Measurements from ENCODE around the gene SPINK7. TPM values are rescaled to one million over a fixed set of nuclear protein-coding genes. Genes with fewer than 3 reads are reported as not detected.

Gene SPINK7
- total RNA-seq, 1 donor from 2014 or later, result not detected

GRCh38 chr5:148342371-148343045 lies 30.3 kb downstream of the SPINK7 start:
- Mint-ChIP-seq H3K4me1 (no peaks in the 10 kb centered on the region), H3K9me3 (no peaks in the 10 kb centered on the region), H3K4me3 (no peak overlapping the region), H3K27ac (ENCODE audit: unreplicated experiment) (no peak overlapping the region), H3K27me3 (ENCODE audit: low read depth) (no peaks in the 10 kb centered on the region), H3K36me3 (ENCODE audit: low read depth) (no peaks in the 10 kb centered on the region)
- no peak for DNase-seq (ENCODE audit: low read depth, low spot score)
- no peak for TF ChIP-seq CTCF (conservative IDR thresholded peaks at IDR 0.05)

GRCh38 chr5:148343046-148343407 lies 30.8 kb downstream of the SPINK7 start:
- no peaks in the 10 kb centered on the region for H3K4me1 Mint-ChIP-seq
- no peaks in the 10 kb centered on the region for H3K9me3 Mint-ChIP-seq
- H3K27ac Mint-ChIP-seq (ENCODE audit: unreplicated experiment), result no peak overlapping the region
- H3K36me3 Mint-ChIP-seq (ENCODE audit: low read depth), result no peaks in the 10 kb centered on the region
- no peak for TF ChIP-seq CTCF (conservative IDR thresholded peaks at IDR 0.05)
- no peaks in the 10 kb centered on the region for H3K27me3 Mint-ChIP-seq (ENCODE audit: low read depth)
- no peak overlapping the region for H3K4me3 Mint-ChIP-seq
- DNase-seq (ENCODE audit: low read depth, low spot score), result no peak

- H3K4me1 Mint-ChIP-seq, result no peaks in the 10 kb centered on the region
- no peaks in the 10 kb centered on the region for H3K27me3 Mint-ChIP-seq (ENCODE audit: low read depth)
- TF ChIP-seq CTCF (conservative IDR thresholded peaks at IDR 0.05), result no peak
- no peak for DNase-seq (ENCODE audit: low read depth, low spot score)
- H3K9me3 Mint-ChIP-seq, result no peaks in the 10 kb centered on the region
- H3K4me3 Mint-ChIP-seq, result no peak overlapping the region
- no peak overlapping the region for H3K27ac Mint-ChIP-seq (ENCODE audit: unreplicated experiment)
- H3K36me3 Mint-ChIP-seq (ENCODE audit: low read depth), result no peaks in the 10 kb centered on the region
Observed at GRCh38 chr5:148343603-148344487, 31.6 kb downstream of the SPINK7 start.

GRCh38 chr5:148347706-148348105 lies 35.5 kb downstream of the SPINK7 start:
- Mint-ChIP-seq H3K27me3 (ENCODE audit: low read depth) (no peaks in the 10 kb centered on the region), H3K9me3 (no peaks in the 10 kb centered on the region), H3K27ac (ENCODE audit: unreplicated experiment) (no peak overlapping the region), H3K4me1 (no peaks in the 10 kb centered on the region), H3K36me3 (ENCODE audit: low read depth) (peaks cover 6% of the 10 kb centered on the region), H3K4me3 (no peak overlapping the region)
- no peak for TF ChIP-seq CTCF (conservative IDR thresholded peaks at IDR 0.05)
- DNase-seq (ENCODE audit: low read depth, low spot score), result no peak

GRCh38 chr5:148352696-148353095 lies 40.5 kb downstream of the SPINK7 start:
- H3K4me3 Mint-ChIP-seq, result no peak overlapping the region
- TF ChIP-seq CTCF (conservative IDR thresholded peaks at IDR 0.05), result no peak
- H3K36me3 Mint-ChIP-seq (ENCODE audit: low read depth), result peaks cover 6% of the 10 kb centered on the region
- no peaks in the 10 kb centered on the region for H3K9me3 Mint-ChIP-seq
- DNase-seq (ENCODE audit: low read depth, low spot score), result no peak
- H3K27me3 Mint-ChIP-seq (ENCODE audit: low read depth), result no peaks in the 10 kb centered on the region
- no peak overlapping the region for H3K27ac Mint-ChIP-seq (ENCODE audit: unreplicated experiment)
- H3K4me1 Mint-ChIP-seq, result no peaks in the 10 kb centered on the region
